ENCODE results near the gene SLC16A12.

SLC16A12 gene

DNA sequence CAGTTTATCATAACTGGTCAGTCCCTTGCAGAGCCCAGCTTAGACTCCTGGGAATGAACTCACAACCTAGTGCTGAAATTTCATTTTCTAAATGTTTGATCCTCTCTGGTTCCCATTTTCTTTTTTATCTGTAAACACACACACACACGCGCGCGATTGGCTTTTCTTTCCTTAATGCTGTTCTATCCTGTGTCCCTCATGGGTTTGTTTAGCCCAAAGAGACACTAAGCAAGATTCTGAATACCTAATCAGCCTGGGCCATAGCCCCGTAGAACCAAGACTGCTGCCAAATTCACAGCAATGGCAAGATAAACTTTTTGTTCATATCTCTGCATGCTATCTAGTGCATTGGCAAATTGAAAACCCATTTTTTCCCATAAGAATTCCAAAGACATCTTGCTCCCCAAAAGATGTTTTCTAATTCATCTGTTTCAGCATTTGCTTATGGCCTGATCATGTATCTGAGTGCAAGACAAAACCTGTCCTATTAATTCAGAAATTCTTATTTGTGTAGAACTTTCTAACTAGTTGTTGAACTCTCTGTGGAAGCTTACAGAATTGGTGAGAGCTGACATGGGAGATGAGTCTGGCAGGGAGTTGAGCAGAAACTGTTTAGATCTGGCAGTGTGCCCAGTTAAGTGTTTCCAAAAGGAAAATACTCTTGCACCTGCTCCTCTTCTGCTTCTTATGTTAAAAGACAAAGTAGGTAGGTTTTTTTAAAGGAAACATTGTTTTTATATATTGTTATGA is 144.7 kb downstream of the SLC16A12 start:
- DNase-seq (ENCODE audit: low read depth), result no peak

DNA sequence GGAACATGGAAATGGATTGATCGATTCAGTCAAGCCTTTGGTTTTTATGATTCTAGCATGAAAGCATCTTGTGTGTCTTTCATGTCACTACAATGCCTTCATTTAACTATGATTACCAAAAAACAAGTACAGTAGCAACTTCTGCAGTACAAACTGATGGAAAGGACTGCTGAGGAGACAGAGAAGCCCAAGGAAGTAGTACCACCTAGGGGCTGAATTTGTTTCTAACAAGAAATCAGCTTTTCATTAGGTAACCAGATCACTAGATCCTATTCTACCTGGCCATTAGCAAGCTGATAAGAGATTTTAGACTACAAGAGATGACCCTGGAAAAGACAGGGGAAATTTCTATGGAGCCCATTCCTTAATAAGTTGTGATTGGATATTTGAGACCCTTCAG is 146.1 kb downstream of the SLC16A12 start:
- no peak for DNase-seq (ENCODE audit: low read depth)

- DNase-seq (ENCODE audit: low read depth), result no peak
These were observed 146.6 kb downstream of the SLC16A12 start for GRCh38 chr10:89388806-89389205.

- no peak for DNase-seq (ENCODE audit: low read depth)
These were observed 150.7 kb downstream of the SLC16A12 start for GRCh38 chr10:89384474-89385340.

GRCh38 chr10:89382757-89383156 is 152.6 kb downstream of the SLC16A12 start:
- DNase-seq (ENCODE audit: low read depth), result no peak
